Upper lobe of left lung (tissue), 6 donors: ENCODE data around the gene GAS2. TPM values are rescaled to one million over a fixed set of nuclear protein-coding genes. Genes with fewer than 3 reads are reported as not detected.

Source experiments
- ATAC-seq, 2 donors: fragments of 200-7000 bp; cut with Tn5 transposase; one replicate each; pipeline ENCODE4 v1.9.1; 2022; ENCODE audit warnings: mild to moderate bottlenecking in 2 of 2, moderate library complexity in 2 of 2; ENCODE audit not compliant: low FRiP score in 2 of 2
- DNase-seq, 2 donors: peaks; one replicate each; pipeline ENCODE4 v3.0.0-alpha.2; 2019 to 2020
- H3K27ac ChIP-seq, 4 donors: fragments of 200-600 bp; sonication (generic); one replicate each; pipeline ENCODE4 v1.5.1; 2016 to 2019
- H3K27me3 ChIP-seq, 4 donors: fragments of 200-600 bp; sonication (generic); one replicate each; pipeline ENCODE4 v1.5.1; 2017 to 2019
- H3K36me3 ChIP-seq, 4 donors: fragments of 200-600 bp; sonication (generic); one replicate each; pipeline ENCODE4 v1.5.1; 2016 to 2019
- H3K4me1 ChIP-seq, 4 donors: fragments of 200-600 bp; sonication (generic); one replicate each; pipeline ENCODE4 v1.5.1; 2018 to 2019
- H3K4me3 ChIP-seq, 4 donors: fragments of 200-600 bp; sonication (generic); one replicate each; pipeline ENCODE4 v1.5.1; 2017 to 2019; ENCODE audit warnings: mild to moderate bottlenecking in 2 of 4, moderate library complexity in 1 of 4
- H3K9me3 ChIP-seq, 4 donors: fragments of 200-600 bp; sonication (generic); one replicate each; pipeline ENCODE4 v1.5.1; 2018 to 2019
- EP300 ChIP-seq, 4 donors: sonication (generic); formaldehyde crosslinking; IDR thresholded peaks; one replicate each; pipeline ENCODE4 v1.5.1; 2017; ENCODE audit warnings: antibody characterized with exemption in 4 of 4, control low read depth in 2 of 4
- POLR2A ChIP-seq, 4 donors: fragments of 450-650 bp; IDR thresholded peaks; one replicate each; pipeline ENCODE4 v1.5.1; 2016 to 2017; ENCODE audit warnings: antibody characterized with exemption in 4 of 4, mild to moderate bottlenecking in 2 of 4
- POLR2AphosphoS5 ChIP-seq, 2 donors: sonication (generic); formaldehyde crosslinking; IDR thresholded peaks; one replicate each; pipeline ENCODE4 v1.5.1; 2017; ENCODE audit warnings: antibody characterized with exemption in 2 of 2
- WGBS, 2 donors: methylation state at CpG; one replicate each; pipeline ENCODE4 v1.1.5; 2017 to 2018; 5-methylcytosine and 5-hydroxymethylcytosine counted together
- total RNA-seq, 6 donors: library from RNA; depleted of rRNA in 4 of 6; stranded (reverse); fragments of >200 nt in 4 of 6; gene quantifications; one replicate each; pipeline versions ENCODE4 v1.1.0 to v1.2.1, GENCODE V29; 2016 to 2021
- TF ChIP-seq, protein P1 (sequence below), 6 experiments: fragments of 450-650 bp in 4 of 6; fragments of 200-600 bp in 2 of 6; sonication (generic) in 2 of 6; IDR thresholded peaks; one replicate each; pipeline ENCODE4 v1.5.1; 2016 to 2019; ENCODE audit warnings: antibody characterized with exemption in 6 of 6
- donor health status: DM: no; HTN: no; CAD: no; lungs with moderate emphysema.
- donor health status: DM: no; HTN: yes; CAD: no; lungs with severe emphysema.

The GAS2 gene
- total RNA-seq, 6 donors from 2014 or later, result 1.5 to 6.3 (median 2.1) TPM; not detected in 1

DNA sequence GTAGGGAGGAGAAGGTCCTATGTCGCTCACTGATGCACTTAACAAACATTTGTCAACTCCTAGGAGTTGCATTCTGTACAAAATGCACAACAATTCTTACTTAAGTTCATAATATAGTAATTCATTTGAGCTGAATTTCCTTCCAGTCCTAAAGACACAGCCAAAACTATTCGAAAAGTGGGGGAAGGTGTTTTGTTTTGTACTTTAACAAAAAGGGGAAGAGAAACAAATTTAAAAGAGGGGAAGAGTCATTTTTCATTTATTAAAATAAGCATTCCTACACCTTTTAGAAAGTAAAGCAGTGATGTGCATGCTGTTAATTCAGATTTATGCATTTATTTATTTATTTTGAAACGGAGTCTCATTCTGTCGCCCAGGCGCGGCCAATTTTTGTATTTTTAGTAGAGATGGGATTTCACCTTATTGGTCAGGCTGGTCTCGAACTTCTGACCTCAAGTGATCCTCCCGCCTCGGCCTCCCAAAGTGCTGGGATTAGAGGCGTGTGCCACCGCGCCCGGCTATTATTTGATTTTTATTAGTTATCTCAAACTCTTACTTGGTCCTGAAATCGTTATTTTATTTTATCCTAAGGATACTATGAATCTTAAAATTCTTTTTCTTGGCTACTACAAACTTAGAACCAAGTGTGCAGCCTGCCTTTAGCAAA lies 39.7 kb upstream of the GAS2 start:
- ATAC-seq, result no peak
- 92 to 95% methylated on average over 14 of the region's 14 CpGs for WGBS, 2 donors

DNA sequence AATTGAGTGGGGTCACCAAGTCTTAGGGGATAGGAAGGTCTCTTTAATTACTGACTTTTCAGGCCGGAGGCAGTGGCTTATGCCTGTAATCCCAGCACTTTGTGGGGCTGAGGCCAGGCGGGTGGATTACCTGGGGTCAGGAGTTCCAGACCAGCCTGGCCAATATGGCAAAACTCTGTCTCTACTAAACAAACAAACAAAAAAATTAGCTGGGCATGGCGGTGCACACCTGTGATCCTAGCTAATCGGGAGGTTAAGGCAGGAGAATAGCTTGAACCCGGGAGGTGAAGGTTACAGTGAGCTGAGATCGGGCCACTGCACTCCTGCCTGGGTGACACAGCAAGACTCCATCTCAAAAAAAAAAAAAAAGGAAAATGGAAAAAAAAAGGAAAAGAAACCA lies 39.0 kb upstream of the GAS2 start:
- Histone ChIP-seq H3K36me3 (no peaks in the 10 kb centered on the region), H3K27ac (no peak overlapping the region), H3K4me3 (no peak overlapping the region), H3K27me3 (no peaks in the 10 kb centered on the region), H3K4me1 (peaks cover 9 to 20% (median 12%) of the 10 kb centered on the region in 4 donors), H3K9me3 (no peaks in the 10 kb centered on the region)
- TF ChIP-seq POLR2AphosphoS5 (IDR thresholded peaks at IDR 0.05) (no peak), POLR2A (IDR thresholded peaks at IDR 0.05) (no peak), EP300 (IDR thresholded peaks at IDR 0.05) (no peak)
- TF ChIP-seq, protein P1, sequence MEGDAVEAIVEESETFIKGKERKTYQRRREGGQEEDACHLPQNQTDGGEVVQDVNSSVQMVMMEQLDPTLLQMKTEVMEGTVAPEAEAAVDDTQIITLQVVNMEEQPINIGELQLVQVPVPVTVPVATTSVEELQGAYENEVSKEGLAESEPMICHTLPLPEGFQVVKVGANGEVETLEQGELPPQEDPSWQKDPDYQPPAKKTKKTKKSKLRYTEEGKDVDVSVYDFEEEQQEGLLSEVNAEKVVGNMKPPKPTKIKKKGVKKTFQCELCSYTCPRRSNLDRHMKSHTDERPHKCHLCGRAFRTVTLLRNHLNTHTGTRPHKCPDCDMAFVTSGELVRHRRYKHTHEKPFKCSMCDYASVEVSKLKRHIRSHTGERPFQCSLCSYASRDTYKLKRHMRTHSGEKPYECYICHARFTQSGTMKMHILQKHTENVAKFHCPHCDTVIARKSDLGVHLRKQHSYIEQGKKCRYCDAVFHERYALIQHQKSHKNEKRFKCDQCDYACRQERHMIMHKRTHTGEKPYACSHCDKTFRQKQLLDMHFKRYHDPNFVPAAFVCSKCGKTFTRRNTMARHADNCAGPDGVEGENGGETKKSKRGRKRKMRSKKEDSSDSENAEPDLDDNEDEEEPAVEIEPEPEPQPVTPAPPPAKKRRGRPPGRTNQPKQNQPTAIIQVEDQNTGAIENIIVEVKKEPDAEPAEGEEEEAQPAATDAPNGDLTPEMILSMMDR (IDR thresholded peaks at IDR 0.05), result no peak
- WGBS, 2 donors, result 96 to 100% methylated on average over 6 of the region's 6 CpGs
- ATAC-seq (no peak), DNase-seq (no peak)

More for the DNA sequence above, 39.7 kb upstream of the GAS2 start:
- DNase-seq, result no peak
- H3K27me3 ChIP-seq, result no peaks in the 10 kb centered on the region
- no peak for TF ChIP-seq POLR2AphosphoS5 (IDR thresholded peaks at IDR 0.05)
- TF ChIP-seq, protein P1 (IDR thresholded peaks at IDR 0.05), result no peak
- no peak for TF ChIP-seq POLR2A (IDR thresholded peaks at IDR 0.05)
- TF ChIP-seq EP300 (IDR thresholded peaks at IDR 0.05), result no peak
- no peak overlapping the region for H3K4me3 ChIP-seq
- peaks cover 9 to 20% (median 12%) of the 10 kb centered on the region in 4 donors for H3K4me1 ChIP-seq
- H3K27ac ChIP-seq, result peak overlapping the region in 1 of 4 donors; percentile 91
- H3K9me3 ChIP-seq, result no peaks in the 10 kb centered on the region
- H3K36me3 ChIP-seq, result no peaks in the 10 kb centered on the region

GRCh38 chr11:22633354-22633902 lies 33.0 kb upstream of the GAS2 start:
- Histone ChIP-seq H3K27ac (no peak overlapping the region), H3K4me3 (no peak overlapping the region), H3K9me3 (no peaks in the 10 kb centered on the region), H3K27me3 (no peaks in the 10 kb centered on the region), H3K36me3 (no peaks in the 10 kb centered on the region), H3K4me1 (no peaks in the 10 kb centered on the region)
- TF ChIP-seq EP300 (IDR thresholded peaks at IDR 0.05), result no peak
- TF ChIP-seq POLR2A (IDR thresholded peaks at IDR 0.05), result no peak
- TF ChIP-seq POLR2AphosphoS5 (IDR thresholded peaks at IDR 0.05), result no peak
- TF ChIP-seq, protein P1 (IDR thresholded peaks at IDR 0.05), result no peak
- ATAC-seq (no peak), DNase-seq (no peak)

- WGBS, 2 donors, result 79 to 87% methylated on average over 2 to 3 of the region's 3 CpGs
- Histone ChIP-seq H3K9me3 (no peaks in the 10 kb centered on the region), H3K4me3 (no peak overlapping the region), H3K27me3 (no peaks in the 10 kb centered on the region), H3K27ac (no peak overlapping the region), H3K4me1 (no peaks in the 10 kb centered on the region), H3K36me3 (no peaks in the 10 kb centered on the region)
- peak in 1 of 2 donors; percentile 68 for ATAC-seq
- DNase-seq, result no peak
- TF ChIP-seq, protein P1 (IDR thresholded peaks at IDR 0.05), result no peak
- TF ChIP-seq EP300 (IDR thresholded peaks at IDR 0.05) (no peak), POLR2AphosphoS5 (IDR thresholded peaks at IDR 0.05) (no peak), POLR2A (IDR thresholded peaks at IDR 0.05) (no peak)
Observed at GRCh38 chr11:22634897-22635629, 31.3 kb upstream of the GAS2 start.
